ENCODE results near the gene SLC9A7. TPM values are rescaled to one million over a fixed set of nuclear protein-coding genes. Genes with fewer than 3 reads are reported as not detected.
"Not testable (repeated sequence)": the region's sequence is repeated elsewhere in the genome, so short reads cannot be mapped to it uniquely, and the experiment has no call there.

Gene SLC9A7
- total RNA-seq, 3 donors from 2014 or later = 1.6 to 28.1 (median 12.8) TPM

- Histone ChIP-seq H3K27ac (peak overlapping the region; percentile 62 to 65), H3K27me3 (no peaks in the 10 kb centered on the region), H3K4me3 (peak overlapping the region in 1 of 3 donors; percentile 12), H3K9me3 (no peaks in the 10 kb centered on the region), H3K36me3 (no peaks in the 10 kb centered on the region), H3K4me1 (no peaks in the 10 kb centered on the region)
- no peak for TF ChIP-seq POLR2A (IDR thresholded peaks at IDR 0.05)
- DNase-seq (ENCODE audit: low spot score in 2 of 2) = no peak
- intact Hi-C loops (cut with DNase I; ENCODE audit: low total_unique reads) = no loop called here
Observed at GRCh38 chrX:46792810-46793188, 33.9 kb upstream of the SLC9A7 start.

GRCh38 chrX:46791927-46792809 lies 33.2 kb upstream of the SLC9A7 start:
- TF ChIP-seq CTCF (IDR thresholded peaks at IDR 0.05) (no peak), POLR2A (IDR thresholded peaks at IDR 0.05) (no peak), POLR2AphosphoS5 (IDR thresholded peaks at IDR 0.05) (no peak)
- intact Hi-C loops (cut with DNase I; ENCODE audit: low total_unique reads) = no loop called here
- peak in 1 of 2 donors; percentile 46 for DNase-seq (ENCODE audit: low spot score in 2 of 2)
- Histone ChIP-seq H3K27me3 (no peaks in the 10 kb centered on the region), H3K4me3 (no peak overlapping the region), H3K36me3 (no peaks in the 10 kb centered on the region), H3K4me1 (no peaks in the 10 kb centered on the region), H3K9me3 (no peaks in the 10 kb centered on the region), H3K27ac (peak overlapping the region; percentile 62 to 65)

GRCh38 chrX:46788902-46789301 lies 30.0 kb upstream of the SLC9A7 start:
- no peak for TF ChIP-seq POLR2A (IDR thresholded peaks at IDR 0.05)
- TF ChIP-seq CTCF (IDR thresholded peaks at IDR 0.05) = no peak
- TF ChIP-seq POLR2AphosphoS5 (IDR thresholded peaks at IDR 0.05) = no peak
- Histone ChIP-seq H3K4me3 (no peak overlapping the region), H3K4me1 (no peaks in the 10 kb centered on the region), H3K27ac (no peak overlapping the region), H3K36me3 (no peaks in the 10 kb centered on the region), H3K27me3 (no peaks in the 10 kb centered on the region), H3K9me3 (no peaks in the 10 kb centered on the region)
- DNase-seq (ENCODE audit: low spot score in 2 of 2) = no peak
- intact Hi-C loops (cut with DNase I; ENCODE audit: low total_unique reads) = no loop called here

GRCh38 chrX:46784437-46784836 lies 25.5 kb upstream of the SLC9A7 start:
- H3K9me3 ChIP-seq; H3K27ac ChIP-seq; intact Hi-C loops (cut with DNase I; ENCODE audit: low total_unique reads); H3K36me3 ChIP-seq; DNase-seq (ENCODE audit: low spot score in 2 of 2); H3K4me3 ChIP-seq; H3K4me1 ChIP-seq: not testable (repeated sequence)
- peaks cover 0 to 15% of the 10 kb centered on the region in 2 donors for H3K27me3 ChIP-seq

- TF ChIP-seq POLR2A (IDR thresholded peaks at IDR 0.05) (no peak), CTCF (IDR thresholded peaks at IDR 0.05) (no peak), POLR2AphosphoS5 (IDR thresholded peaks at IDR 0.05) (no peak)
- no peaks in the 10 kb centered on the region for H3K9me3 ChIP-seq
- no peak for DNase-seq (ENCODE audit: low spot score in 2 of 2)
- intact Hi-C loops (cut with DNase I; ENCODE audit: low total_unique reads) = no loop called here
- peaks cover 0 to 23% of the 10 kb centered on the region in 2 donors for H3K27me3 ChIP-seq
- no peak overlapping the region for H3K27ac ChIP-seq
- no peak overlapping the region for H3K4me3 ChIP-seq
- H3K36me3 ChIP-seq = no peaks in the 10 kb centered on the region
- no peaks in the 10 kb centered on the region for H3K4me1 ChIP-seq
Observed at GRCh38 chrX:46782034-46782433, 23.1 kb upstream of the SLC9A7 start.

- intact Hi-C loops (cut with DNase I; ENCODE audit: low total_unique reads) = no loop called here
- Histone ChIP-seq H3K4me3 (no peak overlapping the region), H3K27ac (no peak overlapping the region), H3K4me1 (no peaks in the 10 kb centered on the region), H3K36me3 (no peaks in the 10 kb centered on the region), H3K9me3 (no peaks in the 10 kb centered on the region), H3K27me3 (peaks cover 0 to 23% of the 10 kb centered on the region in 2 donors)
- DNase-seq (ENCODE audit: low spot score in 2 of 2) = no peak
- TF ChIP-seq POLR2A (IDR thresholded peaks at IDR 0.05) = no peak
- no peak for TF ChIP-seq POLR2AphosphoS5 (IDR thresholded peaks at IDR 0.05)
- no peak for TF ChIP-seq CTCF (IDR thresholded peaks at IDR 0.05)
Observed at GRCh38 chrX:46777971-46778810, 19.3 kb upstream of the SLC9A7 start.
